Large intestine (tissue), 3 donors: ENCODE measurements around the gene SPINK4. TPM values are rescaled to one million over a fixed set of nuclear protein-coding genes. Genes with fewer than 3 reads are reported as not detected.

Experiments used
- DNase-seq, 2 donors: peaks; one replicate each; pipeline versions ENCODE4 v3.0.0 to v3.0.0-alpha.2; 2013
- H3K27ac ChIP-seq: one replicate; pipeline ENCODE4 v1.5.1; 2013; ENCODE audit warnings: low read length
- H3K27me3 ChIP-seq: 2 replicates; pipeline ENCODE4 v1.6.1; 2013; ENCODE audit warnings: low read length; ENCODE audit not compliant: control insufficient read depth, insufficient read depth
- H3K36me3 ChIP-seq: 2 replicates; pipeline ENCODE4 v1.6.1; 2013; ENCODE audit warnings: low read length; ENCODE audit not compliant: control insufficient read depth, insufficient read depth
- H3K4me1 ChIP-seq: one replicate; pipeline ENCODE4 v1.6.1; 2013; ENCODE audit warnings: low read length; ENCODE audit not compliant: control insufficient read depth, insufficient read depth
- H3K4me3 ChIP-seq: one replicate; pipeline ENCODE4 v1.5.1; 2013; ENCODE audit warnings: low read length
- H3K9me3 ChIP-seq: one replicate; pipeline ENCODE4 v1.6.1; 2013; ENCODE audit warnings: mild to moderate bottlenecking, low read depth, low read length, moderate library complexity; ENCODE audit not compliant: control insufficient read depth
- WGBS: methylation state at CpG from one replicate; pipeline ENCODE4 v1.1.5; 2013; ENCODE audit warnings: low lambda C conversion rate; ENCODE audit not compliant: insufficient coverage; 5-methylcytosine and 5-hydroxymethylcytosine counted together
- polyA plus RNA-seq: library from polyadenylated mRNA; unstranded; fragments of 120-200 nt; gene quantifications from one replicate; pipeline ENCODE4 v1.2.1, GENCODE V29; 2013

SPINK4 gene
- polyA plus RNA-seq, 1 donor = 82.4 TPM

- no peaks in the 10 kb centered on the region for H3K9me3 ChIP-seq
- no peaks in the 10 kb centered on the region for H3K27me3 ChIP-seq
- peaks cover 13% of the 10 kb centered on the region for H3K4me1 ChIP-seq
- WGBS = 78% methylated on average over 5 of the region's 6 CpGs
- DNase-seq = no peak
- H3K27ac ChIP-seq = no peak overlapping the region
- peaks cover under 1% of the 10 kb centered on the region for H3K36me3 ChIP-seq
- H3K4me3 ChIP-seq = no peak overlapping the region
Measured at GRCh38 chr9:33242609-33243134, 2.7 kb downstream of the SPINK4 start.

DNA sequence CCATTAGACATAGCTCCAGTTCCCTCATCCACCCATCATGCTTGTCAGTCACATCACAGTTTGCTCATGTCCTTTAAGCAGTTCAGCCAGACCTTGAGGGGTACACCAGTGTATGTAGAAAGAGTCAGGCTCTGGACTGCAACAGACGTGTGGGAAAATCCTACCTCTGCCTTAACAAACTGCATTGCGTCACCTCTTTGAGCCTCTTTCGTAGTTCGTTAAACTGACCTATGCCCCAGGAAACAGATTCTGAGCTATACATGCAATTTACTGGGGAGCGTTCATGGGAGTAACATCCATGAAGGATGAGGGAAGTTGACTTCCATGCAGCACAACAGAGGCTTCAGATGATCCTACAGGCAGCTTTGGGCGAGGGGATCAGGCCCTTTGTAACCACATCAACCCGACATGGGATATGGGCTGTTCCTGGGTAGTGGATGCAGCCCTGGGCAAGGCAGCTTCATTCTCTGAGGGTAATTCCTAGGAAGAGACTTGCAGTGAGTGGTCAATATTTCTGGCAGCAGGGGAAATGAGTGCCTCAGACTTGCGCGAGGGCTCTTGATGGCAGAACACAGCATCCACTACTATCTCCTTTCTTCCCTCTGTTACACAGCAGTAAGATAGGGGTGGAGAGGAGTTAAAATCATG, 4.3 kb downstream of the SPINK4 start:
- Histone ChIP-seq H3K36me3 (peaks cover 6% of the 10 kb centered on the region), H3K4me3 (no peak overlapping the region), H3K27me3 (no peaks in the 10 kb centered on the region), H3K27ac (no peak overlapping the region), H3K4me1 (peaks cover 12% of the 10 kb centered on the region), H3K9me3 (no peaks in the 10 kb centered on the region)
- WGBS = no CpG with 5 or more reads among the region's 9 CpGs
- DNase-seq = peak; percentile 55 to 81

DNA sequence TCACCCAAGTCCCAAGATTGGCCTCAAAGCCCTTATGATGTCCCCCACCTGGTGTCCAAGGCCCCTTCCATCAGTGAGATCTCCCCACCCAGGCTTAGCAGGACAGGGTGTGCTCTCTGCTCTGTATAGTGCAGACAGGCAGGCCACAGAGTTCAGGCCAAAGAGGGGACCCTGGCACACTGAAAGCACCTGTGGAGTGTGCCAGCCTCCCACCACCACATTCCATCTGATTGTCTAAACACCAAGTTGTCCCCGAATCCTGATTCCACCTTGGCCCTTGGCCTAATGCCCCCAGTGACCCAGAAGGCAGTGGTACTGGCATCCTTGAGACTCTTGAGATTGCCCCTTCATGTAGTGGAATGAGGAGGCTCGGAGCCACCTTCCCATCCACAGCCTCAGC, 5.4 kb downstream of the SPINK4 start:
- Histone ChIP-seq H3K9me3 (no peaks in the 10 kb centered on the region), H3K4me1 (peaks cover 1% of the 10 kb centered on the region), H3K27ac (no peak overlapping the region), H3K27me3 (no peaks in the 10 kb centered on the region), H3K4me3 (no peak overlapping the region), H3K36me3 (peaks cover 12% of the 10 kb centered on the region)
- no peak for DNase-seq
- WGBS = no CpG with 5 or more reads among the region's 2 CpGs

- H3K36me3 ChIP-seq = peaks cover 14% of the 10 kb centered on the region
- DNase-seq = no peak
- H3K4me3 ChIP-seq = no peak overlapping the region
- H3K4me1 ChIP-seq = no peaks in the 10 kb centered on the region
- H3K27ac ChIP-seq = no peak overlapping the region
- WGBS = no CpG with 5 or more reads among the region's 9 CpGs
- H3K27me3 ChIP-seq = no peaks in the 10 kb centered on the region
- no peaks in the 10 kb centered on the region for H3K9me3 ChIP-seq
Measured at GRCh38 chr9:33246269-33246860, 6.4 kb downstream of the SPINK4 start.

DNA sequence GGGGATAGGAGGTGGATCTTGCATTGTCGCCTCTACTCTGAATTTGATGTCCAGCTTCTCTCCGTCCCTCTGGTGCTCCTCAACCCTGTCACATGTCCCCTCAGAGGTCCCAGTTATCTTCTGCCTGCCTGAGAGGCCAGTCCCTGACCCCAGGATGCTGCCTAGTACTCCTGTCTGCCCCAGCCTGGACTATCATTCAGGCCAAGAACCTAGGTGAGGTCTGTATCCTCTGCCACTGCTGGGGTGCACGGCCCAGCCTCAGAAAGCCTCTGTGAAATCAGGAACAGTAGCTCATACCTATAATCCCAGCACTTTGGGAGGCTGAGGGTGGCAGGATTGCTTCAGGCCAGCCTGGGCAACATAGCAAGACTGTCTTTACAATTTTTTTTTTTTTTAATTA, 8.6 kb downstream of the SPINK4 start:
- Histone ChIP-seq H3K36me3 (peaks cover 27% of the 10 kb centered on the region), H3K4me1 (peaks cover 8% of the 10 kb centered on the region), H3K9me3 (no peaks in the 10 kb centered on the region), H3K27ac (no peak overlapping the region), H3K27me3 (no peaks in the 10 kb centered on the region), H3K4me3 (no peak overlapping the region)
- no peak for DNase-seq
- no CpG with 5 or more reads among the region's 3 CpGs for WGBS

- Histone ChIP-seq H3K4me1 (peaks cover 8% of the 10 kb centered on the region), H3K27me3 (no peaks in the 10 kb centered on the region), H3K27ac (no peak overlapping the region), H3K4me3 (no peak overlapping the region), H3K9me3 (no peaks in the 10 kb centered on the region), H3K36me3 (peaks cover 32% of the 10 kb centered on the region)
- no CpG with 5 or more reads among the region's 6 CpGs for WGBS
- no peak for DNase-seq
Measured at GRCh38 chr9:33249087-33249658, 9.2 kb downstream of the SPINK4 start.

- H3K9me3 ChIP-seq = no peaks in the 10 kb centered on the region
- no peak for DNase-seq
- H3K27me3 ChIP-seq = no peaks in the 10 kb centered on the region
- H3K4me1 ChIP-seq = peaks cover 8% of the 10 kb centered on the region
- no CpG with 5 or more reads among the region's 2 CpGs for WGBS
- H3K4me3 ChIP-seq = no peak overlapping the region
- H3K27ac ChIP-seq = no peak overlapping the region
- peaks cover 40% of the 10 kb centered on the region for H3K36me3 ChIP-seq
Measured at GRCh38 chr9:33249983-33250382, 10.0 kb downstream of the SPINK4 start.

GRCh38 chr9:33250458-33250995, 10.6 kb downstream of the SPINK4 start:
- H3K4me1 ChIP-seq = peaks cover 8% of the 10 kb centered on the region
- 100% methylated on average over 1 of the region's 1 CpG for whole genome bisulfite sequencing
- peaks cover 46% of the 10 kb centered on the region for H3K36me3 ChIP-seq
- no peaks in the 10 kb centered on the region for H3K9me3 ChIP-seq
- DNase-seq = no peak
- no peak overlapping the region for H3K4me3 ChIP-seq
- H3K27me3 ChIP-seq = no peaks in the 10 kb centered on the region
- no peak overlapping the region for H3K27ac ChIP-seq

DNA sequence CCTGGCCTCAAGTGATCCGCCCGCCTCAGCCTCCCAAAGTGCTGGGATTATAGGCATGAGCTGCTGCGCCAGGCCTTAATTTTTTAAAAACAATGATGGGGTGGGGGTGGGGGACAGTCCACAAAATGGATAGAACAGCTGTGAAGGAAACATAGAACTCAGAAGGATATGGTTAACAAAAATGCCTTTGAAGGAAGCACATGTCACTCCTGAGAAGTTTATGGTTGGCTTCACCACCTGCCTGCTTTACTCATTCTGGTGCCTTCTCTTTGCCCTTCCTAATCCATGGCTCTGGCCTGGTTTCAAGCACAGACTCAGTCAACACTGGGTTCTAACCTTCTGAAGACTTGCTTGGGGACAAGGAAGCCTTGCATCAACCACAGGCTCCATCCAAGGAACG, 14.2 kb downstream of the SPINK4 start:
- no peak for DNase-seq
- Histone ChIP-seq H3K36me3 (peaks cover 62% of the 10 kb centered on the region), H3K4me1 (peaks cover 8% of the 10 kb centered on the region), H3K4me3 (no peak overlapping the region), H3K9me3 (no peaks in the 10 kb centered on the region), H3K27ac (no peak overlapping the region), H3K27me3 (no peaks in the 10 kb centered on the region)
- 100% methylated on average over 1 of the region's 4 CpGs for WGBS

GRCh38 chr9:33255014-33255413, 15.0 kb downstream of the SPINK4 start:
- Histone ChIP-seq H3K4me3 (no peak overlapping the region), H3K9me3 (no peaks in the 10 kb centered on the region), H3K27me3 (no peaks in the 10 kb centered on the region), H3K36me3 (peaks cover 64% of the 10 kb centered on the region), H3K4me1 (peaks cover 8% of the 10 kb centered on the region), H3K27ac (no peak overlapping the region)
- no CpG with 5 or more reads among the region's 8 CpGs for WGBS
- no peak for DNase-seq
